Activated naive CD8-positive, alpha-beta T cell (primary cell): ENCODE data around the gene MYL10.
"Not testable (repeated sequence)": the region's sequence is repeated elsewhere in the genome, so short reads cannot be mapped to it uniquely, and the experiment has no call there.

Experiments used
- H3K27ac Mint-ChIP-seq: one replicate; pipeline ENCODE4 v1.8.0; 2021; ENCODE audit warnings: mixed read lengths
- H3K27me3 Mint-ChIP-seq: one replicate; pipeline ENCODE4 v1.8.0; 2021; ENCODE audit warnings: mixed read lengths
- H3K36me3 Mint-ChIP-seq: one replicate; pipeline ENCODE4 v1.8.0; 2021; ENCODE audit warnings: mixed read lengths
- H3K4me1 Mint-ChIP-seq: one replicate; pipeline ENCODE4 v1.8.0; 2021; ENCODE audit warnings: low read depth, mixed read lengths
- H3K4me3 Mint-ChIP-seq: one replicate; pipeline ENCODE4 v1.8.0; 2021; ENCODE audit warnings: mild to moderate bottlenecking, mixed read lengths
- H3K9me3 Mint-ChIP-seq: one replicate; pipeline ENCODE4 v1.8.0; 2021; ENCODE audit warnings: low read depth, mixed read lengths

Gene MYL10

GRCh38 chr7:101618207-101618839 lies 10.8 kb downstream of the MYL10 start:
- no peak overlapping the region for H3K27ac Mint-ChIP-seq
- no peaks in the 10 kb centered on the region for H3K36me3 Mint-ChIP-seq
- no peak overlapping the region for H3K4me3 Mint-ChIP-seq
- H3K4me1 Mint-ChIP-seq = no peaks in the 10 kb centered on the region
- no peaks in the 10 kb centered on the region for H3K9me3 Mint-ChIP-seq
- no peaks in the 10 kb centered on the region for H3K27me3 Mint-ChIP-seq

- Mint-ChIP-seq H3K4me1 (no peaks in the 10 kb centered on the region), H3K27ac (no peak overlapping the region), H3K4me3 (no peak overlapping the region), H3K27me3 (no peaks in the 10 kb centered on the region), H3K36me3 (no peaks in the 10 kb centered on the region), H3K9me3 (no peaks in the 10 kb centered on the region)
These were observed 11.5 kb downstream of the MYL10 start for GRCh38 chr7:101617451-101618206.

GRCh38 chr7:101615446-101615845 lies 13.7 kb downstream of the MYL10 start:
- Mint-ChIP-seq H3K27ac (no peak overlapping the region), H3K36me3 (no peaks in the 10 kb centered on the region), H3K4me3 (no peak overlapping the region), H3K27me3 (no peaks in the 10 kb centered on the region), H3K4me1 (no peaks in the 10 kb centered on the region), H3K9me3 (no peaks in the 10 kb centered on the region)

GRCh38 chr7:101614939-101615302 lies 14.2 kb downstream of the MYL10 start:
- no peaks in the 10 kb centered on the region for H3K36me3 Mint-ChIP-seq
- H3K27me3 Mint-ChIP-seq = no peaks in the 10 kb centered on the region
- H3K27ac Mint-ChIP-seq = no peak overlapping the region
- H3K4me1 Mint-ChIP-seq = no peaks in the 10 kb centered on the region
- no peak overlapping the region for H3K4me3 Mint-ChIP-seq
- no peaks in the 10 kb centered on the region for H3K9me3 Mint-ChIP-seq

- no peaks in the 10 kb centered on the region for H3K36me3 Mint-ChIP-seq
- H3K4me1 Mint-ChIP-seq = no peaks in the 10 kb centered on the region
- no peaks in the 10 kb centered on the region for H3K27me3 Mint-ChIP-seq
- H3K4me3 Mint-ChIP-seq = no peak overlapping the region
- no peak overlapping the region for H3K27ac Mint-ChIP-seq
- no peaks in the 10 kb centered on the region for H3K9me3 Mint-ChIP-seq
These were observed 14.8 kb downstream of the MYL10 start for GRCh38 chr7:101614098-101614938.

- Mint-ChIP-seq H3K4me3 (no peak overlapping the region), H3K4me1 (no peaks in the 10 kb centered on the region), H3K36me3 (no peaks in the 10 kb centered on the region), H3K9me3 (no peaks in the 10 kb centered on the region), H3K27me3 (no peaks in the 10 kb centered on the region), H3K27ac (no peak overlapping the region)
These were observed 16.1 kb downstream of the MYL10 start for GRCh38 chr7:101612885-101613515.

- Mint-ChIP-seq H3K27ac (no peak overlapping the region), H3K36me3 (no peaks in the 10 kb centered on the region), H3K4me1 (no peaks in the 10 kb centered on the region), H3K27me3 (no peaks in the 10 kb centered on the region), H3K4me3 (no peak overlapping the region), H3K9me3 (no peaks in the 10 kb centered on the region)
These were observed 20.1 kb downstream of the MYL10 start for GRCh38 chr7:101608772-101609713.

GRCh38 chr7:101606498-101606923 lies 22.6 kb downstream of the MYL10 start:
- no peak overlapping the region for H3K4me3 Mint-ChIP-seq
- H3K36me3 Mint-ChIP-seq = no peaks in the 10 kb centered on the region
- H3K27me3 Mint-ChIP-seq = no peaks in the 10 kb centered on the region
- H3K9me3 Mint-ChIP-seq = no peaks in the 10 kb centered on the region
- no peak overlapping the region for H3K27ac Mint-ChIP-seq
- H3K4me1 Mint-ChIP-seq = no peaks in the 10 kb centered on the region

- no peaks in the 10 kb centered on the region for H3K27me3 Mint-ChIP-seq
- no peaks in the 10 kb centered on the region for H3K36me3 Mint-ChIP-seq
- no peak overlapping the region for H3K4me3 Mint-ChIP-seq
- H3K9me3 Mint-ChIP-seq = no peaks in the 10 kb centered on the region
- H3K27ac Mint-ChIP-seq = no peak overlapping the region
- no peaks in the 10 kb centered on the region for H3K4me1 Mint-ChIP-seq
These were observed 23.2 kb downstream of the MYL10 start for GRCh38 chr7:101605611-101606497.

GRCh38 chr7:101604934-101605332 lies 24.2 kb downstream of the MYL10 start:
- H3K36me3 Mint-ChIP-seq, H3K4me1 Mint-ChIP-seq, H3K27ac Mint-ChIP-seq, H3K4me3 Mint-ChIP-seq, H3K9me3 Mint-ChIP-seq, H3K27me3 Mint-ChIP-seq: not testable (repeated sequence)

GRCh38 chr7:101604331-101604933 lies 24.7 kb downstream of the MYL10 start:
- Mint-ChIP-seq H3K9me3 (no peaks in the 10 kb centered on the region), H3K27me3 (no peaks in the 10 kb centered on the region), H3K36me3 (no peaks in the 10 kb centered on the region), H3K27ac (no peak overlapping the region), H3K4me1 (no peaks in the 10 kb centered on the region), H3K4me3 (no peak overlapping the region)

- Mint-ChIP-seq H3K4me3 (no peak overlapping the region), H3K27ac (no peak overlapping the region), H3K9me3 (no peaks in the 10 kb centered on the region), H3K27me3 (no peaks in the 10 kb centered on the region), H3K36me3 (no peaks in the 10 kb centered on the region), H3K4me1 (no peaks in the 10 kb centered on the region)
These were observed 26.4 kb downstream of the MYL10 start for GRCh38 chr7:101602484-101603241.
